Measurements from ENCODE around the gene DEPDC7. TPM values are rescaled to one million over a fixed set of nuclear protein-coding genes. Genes with fewer than 3 reads are reported as not detected.

DEPDC7 gene
- total and polyA plus RNA-seq, 3 donors from 2014 or later: 14.9 to 47.7 (median 23.2) TPM

GRCh38 chr11:33006010-33006409, 9.7 kb upstream of the DEPDC7 start:
- Histone ChIP-seq H3K27me3 (no peaks in the 10 kb centered on the region), H3K4me1 (no peaks in the 10 kb centered on the region), H3K27ac (no peak overlapping the region), H3K36me3 (ENCODE audit: low read depth, missing control alignments) (no peaks in the 10 kb centered on the region), H3K9me3 (no peaks in the 10 kb centered on the region), H3K4me3 (no peak overlapping the region)
- intact Hi-C loops (cut with DNase I; ENCODE audit: low total_unique reads): no loop called here
- DNase-seq: no peak
- TF ChIP-seq CTCF (IDR thresholded peaks at IDR 0.05) (no peak), POLR2A (IDR thresholded peaks at IDR 0.05) (no peak)

DNA sequence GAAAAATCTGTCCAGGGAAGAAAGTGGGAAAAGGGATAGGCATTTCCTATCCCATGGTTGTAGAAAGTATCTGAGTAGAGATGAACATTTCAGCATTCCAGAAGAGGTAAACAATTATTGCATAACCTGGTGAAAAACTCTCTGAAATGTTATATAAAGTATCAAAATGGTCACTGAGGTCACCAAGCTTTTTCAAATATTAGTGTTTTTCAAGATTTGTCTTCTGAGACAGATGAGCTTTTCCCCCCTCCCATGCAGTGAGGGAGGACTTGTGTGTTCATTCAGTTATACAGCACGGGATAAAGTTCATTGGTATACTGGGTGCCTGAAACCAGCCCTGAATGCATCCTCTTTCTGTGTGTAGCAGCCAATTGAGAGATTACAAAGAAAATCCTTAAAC, 1.9 kb upstream of the DEPDC7 start:
- WGBS, 2 donors: 33 to 45% methylated on average over 1 of the region's 1 CpG
- no peak overlapping the region for H3K4me3 ChIP-seq
- H3K27ac ChIP-seq: no peak overlapping the region
- TF ChIP-seq CTCF (IDR thresholded peaks at IDR 0.05): no peak
- no peak for TF ChIP-seq POLR2A (IDR thresholded peaks at IDR 0.05)
- intact Hi-C loops (cut with DNase I; ENCODE audit: low total_unique reads): no loop called here
- H3K4me1 ChIP-seq: no peaks in the 10 kb centered on the region
- H3K27me3 ChIP-seq: no peaks in the 10 kb centered on the region
- no peak for DNase-seq
- H3K9me3 ChIP-seq: no peaks in the 10 kb centered on the region
- no peaks in the 10 kb centered on the region for H3K36me3 ChIP-seq (ENCODE audit: low read depth, missing control alignments)

- Histone ChIP-seq H3K27ac (peak overlapping the region in 1 of 2 donors; percentile 39), H3K27me3 (no peaks in the 10 kb centered on the region), H3K4me1 (no peaks in the 10 kb centered on the region), H3K4me3 (peak overlapping the region; percentile 57 to 60), H3K9me3 (no peaks in the 10 kb centered on the region), H3K36me3 (ENCODE audit: low read depth, missing control alignments) (no peaks in the 10 kb centered on the region)
- WGBS, 2 donors: 52 to 64% methylated on average over 4 of the region's 4 CpGs
- no peak for DNase-seq
- no peak for TF ChIP-seq CTCF (IDR thresholded peaks at IDR 0.05)
- TF ChIP-seq POLR2A (IDR thresholded peaks at IDR 0.05): no peak
- intact Hi-C loops (cut with DNase I; ENCODE audit: low total_unique reads): no loop called here
Observed at GRCh38 chr11:33016654-33017053, 976 bp downstream of the DEPDC7 start.

DNA sequence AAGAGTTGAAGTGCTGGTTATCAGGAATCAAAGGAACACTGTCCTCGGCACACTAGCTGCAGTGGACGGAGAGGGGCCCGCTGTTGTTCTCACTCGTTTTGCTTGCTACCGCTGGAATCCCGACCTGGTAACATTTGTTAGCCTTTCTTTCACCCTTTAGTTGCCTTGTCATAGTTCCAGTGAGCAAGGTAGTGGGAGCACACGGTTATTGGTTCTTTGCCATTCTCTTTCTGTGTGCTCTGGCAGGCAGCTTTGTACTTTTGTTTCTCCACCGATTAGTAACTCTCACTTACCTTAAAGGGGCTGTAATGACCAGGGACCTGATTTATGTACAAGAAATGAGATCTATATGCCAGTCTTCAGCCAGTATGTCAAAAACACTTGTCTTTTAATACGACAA, 1.8 kb downstream of the DEPDC7 start:
- Histone ChIP-seq H3K4me1 (no peaks in the 10 kb centered on the region), H3K27me3 (no peaks in the 10 kb centered on the region), H3K4me3 (no peak overlapping the region), H3K36me3 (ENCODE audit: low read depth, missing control alignments) (no peaks in the 10 kb centered on the region), H3K27ac (no peak overlapping the region), H3K9me3 (no peaks in the 10 kb centered on the region)
- intact Hi-C loops (cut with DNase I; ENCODE audit: low total_unique reads): no loop called here
- no peak for TF ChIP-seq CTCF (IDR thresholded peaks at IDR 0.05)
- TF ChIP-seq POLR2A (IDR thresholded peaks at IDR 0.05): no peak
- no peak for DNase-seq
- 55 to 72% methylated on average over 9 of the region's 9 CpGs for WGBS, 2 donors

- no peaks in the 10 kb centered on the region for H3K36me3 ChIP-seq (ENCODE audit: low read depth, missing control alignments)
- H3K27ac ChIP-seq: no peak overlapping the region
- H3K4me1 ChIP-seq: no peaks in the 10 kb centered on the region
- WGBS, 2 donors: 92 to 93% methylated on average over 3 of the region's 3 CpGs
- no peak overlapping the region for H3K4me3 ChIP-seq
- no peak for TF ChIP-seq CTCF (IDR thresholded peaks at IDR 0.05)
- no peak for TF ChIP-seq POLR2A (IDR thresholded peaks at IDR 0.05)
- no peaks in the 10 kb centered on the region for H3K9me3 ChIP-seq
- no peaks in the 10 kb centered on the region for H3K27me3 ChIP-seq
- intact Hi-C loops (cut with DNase I; ENCODE audit: low total_unique reads): no loop called here
- no peak for DNase-seq
Observed at GRCh38 chr11:33017965-33018364, 2.3 kb downstream of the DEPDC7 start.

Measured in testis (tissue), 3 donors.